A549 (cell line): ENCODE data around the gene OR8J1.

ENCODE experiments used
- CHD4 ChIP-seq: fragments of 200-600 bp; sonication (generic); IDR thresholded peaks from 2 replicates; pipeline ENCODE4 v1.6.1; 2016; ENCODE audit warnings: antibody characterized with exemption, mild to moderate bottlenecking, borderline replicate concordance
- CTCF ChIP-seq: fragments of >200 bp; sonication (Bioruptor Twin); formaldehyde crosslinking; IDR thresholded peaks from 3 replicates; pipeline ENCODE4 v1.5.1; 2016
- MAX ChIP-seq: IDR thresholded peaks from 2 replicates; pipeline ENCODE4 v1.6.1; 2012
- MYC ChIP-seq: IDR thresholded peaks from 2 replicates; pipeline ENCODE4 v1.6.1; 2012; ENCODE audit warnings: mild to moderate bottlenecking, inconsistent platforms, low read length, improper control_type of control experiment, borderline replicate concordance
- POLR2A ChIP-seq: IDR thresholded peaks from 2 replicates; pipeline ENCODE4 v1.6.1; 2012; ENCODE audit warnings: mild to moderate bottlenecking, low read length
- RAD21 ChIP-seq, 2 experiments: fragments of >200 bp in 1 of 2; sonication (Bioruptor Twin) in 1 of 2; formaldehyde crosslinking in 1 of 2; IDR thresholded peaks in 1 of 2; conservative IDR thresholded peaks in 1 of 2; 2 replicates in 1 of 2; 3 replicates in 1 of 2; pipeline ENCODE4 v1.6.1; 2012 to 2018; ENCODE audit warnings: inconsistent platforms in 1 of 2
- RFX5 ChIP-seq: fragments of 450-650 bp; IDR thresholded peaks from 2 replicates; pipeline ENCODE4 v1.7.1; 2014; ENCODE audit warnings: antibody characterized with exemption, mild to moderate bottlenecking, moderate library complexity
- SMC3 ChIP-seq: fragments of >200 bp; sonication (Bioruptor Twin); formaldehyde crosslinking; IDR thresholded peaks from 3 replicates; pipeline ENCODE4 v1.6.1; 2018; ENCODE audit warnings: inconsistent platforms
- TP53 ChIP-seq: fragments of 250-450 bp; sonication (Bioruptor Pico); IDR thresholded peaks from 2 replicates; pipeline ENCODE4 v1.5.0; 2021; ENCODE audit warnings: mild to moderate bottlenecking, moderate library complexity

GRCh38 chr11:56404393-56404792, 50.3 kb downstream of the OR8J1 start:
- no peak for TF ChIP-seq CTCF
- TF ChIP-seq POLR2A: no peak
- no peak for TF ChIP-seq RAD21 (conservative IDR thresholded peaks at IDR 0.05 in 1 of 2, IDR thresholded peaks at IDR 0.05 in 1 of 2)
- TF ChIP-seq RFX5: no peak
- TF ChIP-seq SMC3: no peak
- TF ChIP-seq MYC: no peak
- no peak for TF ChIP-seq MAX
- TF ChIP-seq CHD4: no peak
- no peak for TF ChIP-seq TP53 (CRISPR knock-in tag)
